Suprapubic skin (tissue), 4 donors: Measurements from ENCODE around the gene NHLRC4. TPM values are rescaled to one million over a fixed set of nuclear protein-coding genes. Genes with fewer than 3 reads are reported as not detected.

Experiments used
- DNase-seq, 2 donors: peaks; one replicate each; pipeline ENCODE4 v3.0.0-alpha.2; 2019; ENCODE audit warnings: low spot score in 2 of 2
- H3K27ac ChIP-seq: fragments of 200-600 bp; sonication (generic); one replicate; pipeline ENCODE4 v1.5.1; 2019
- H3K27me3 ChIP-seq: fragments of 200-600 bp; sonication (generic); one replicate; pipeline ENCODE4 v1.5.1; 2019
- H3K36me3 ChIP-seq: fragments of 200-600 bp; sonication (generic); one replicate; pipeline ENCODE4 v1.5.1; 2019
- H3K4me1 ChIP-seq: fragments of 200-600 bp; sonication (generic); one replicate; pipeline ENCODE4 v1.5.1; 2019
- H3K4me3 ChIP-seq: fragments of 200-600 bp; sonication (generic); one replicate; pipeline ENCODE4 v1.5.1; 2019; ENCODE audit warnings: mild to moderate bottlenecking
- H3K9me3 ChIP-seq: fragments of 200-600 bp; sonication (generic); one replicate; pipeline ENCODE4 v1.5.1; 2019
- EP300 ChIP-seq: sonication (generic); formaldehyde crosslinking; IDR thresholded peaks from one replicate; pipeline ENCODE4 v1.6.1; 2017; ENCODE audit warnings: antibody characterized with exemption
- POLR2A ChIP-seq, 2 donors: fragments of 450-650 bp; IDR thresholded peaks; one replicate each; pipeline ENCODE4 v1.6.1; 2017; ENCODE audit warnings: antibody characterized with exemption in 2 of 2, mild to moderate bottlenecking in 2 of 2, moderate library complexity in 2 of 2
- POLR2AphosphoS5 ChIP-seq, 3 donors: sonication (generic); formaldehyde crosslinking; IDR thresholded peaks; one replicate each; pipeline ENCODE4 v1.6.1; 2017; ENCODE audit warnings: antibody characterized with exemption in 3 of 3
- WGBS: methylation state at CpG from one replicate; pipeline ENCODE4 v1.1.5; 2018; 5-methylcytosine and 5-hydroxymethylcytosine counted together
- total RNA-seq, 4 donors: library from RNA; depleted of rRNA; stranded (reverse); fragments of >200 nt; gene quantifications; one replicate each; pipeline ENCODE4 v1.1.0, GENCODE V29; 2016
- TF ChIP-seq, protein P1 (sequence below), 2 donors: fragments of 200-600 bp in 1 of 2; fragments of 450-650 bp in 1 of 2; sonication (generic) in 1 of 2; IDR thresholded peaks; one replicate each; pipeline ENCODE4 v1.5.1; 2016 to 2019; ENCODE audit warnings: antibody characterized with exemption in 2 of 2, mild to moderate bottlenecking in 1 of 2, moderate library complexity in 1 of 2

Gene NHLRC4
- total RNA-seq, 4 donors from 2014 or later, result 0.29 to 0.79 (median 0.35) TPM

DNA sequence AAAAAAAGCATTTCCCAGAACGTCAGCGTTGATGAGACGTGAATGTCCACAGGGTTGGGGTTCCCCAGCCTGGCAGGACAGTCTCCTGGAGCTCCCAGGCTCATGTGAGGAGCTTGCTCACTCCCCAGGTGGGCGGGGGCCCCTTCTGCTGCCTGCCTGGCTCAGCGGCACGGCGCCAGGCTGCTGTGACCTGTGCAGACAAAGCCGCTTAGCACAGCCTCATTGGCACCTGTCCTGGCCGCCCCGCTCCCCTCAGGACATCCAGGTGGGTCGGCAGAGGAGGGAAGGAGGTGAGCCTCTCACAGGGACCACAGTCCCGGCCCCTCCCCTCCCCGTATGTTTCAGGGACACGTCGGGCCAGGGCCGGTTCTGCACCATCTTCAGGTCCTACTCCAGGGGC, 51.0 kb downstream of the NHLRC4 start:
- DNase-seq, result no peak
- Histone ChIP-seq H3K4me1 (peaks cover 42% of the 10 kb centered on the region), H3K27me3 (no peaks in the 10 kb centered on the region), H3K9me3 (no peaks in the 10 kb centered on the region), H3K4me3 (no peak overlapping the region), H3K27ac (peak overlapping the region; percentile 8), H3K36me3 (peaks cover 9% of the 10 kb centered on the region)
- TF ChIP-seq POLR2A (IDR thresholded peaks at IDR 0.05) (no peak), EP300 (no peak), POLR2AphosphoS5 (IDR thresholded peaks at IDR 0.05) (no peak)
- TF ChIP-seq, protein P1, sequence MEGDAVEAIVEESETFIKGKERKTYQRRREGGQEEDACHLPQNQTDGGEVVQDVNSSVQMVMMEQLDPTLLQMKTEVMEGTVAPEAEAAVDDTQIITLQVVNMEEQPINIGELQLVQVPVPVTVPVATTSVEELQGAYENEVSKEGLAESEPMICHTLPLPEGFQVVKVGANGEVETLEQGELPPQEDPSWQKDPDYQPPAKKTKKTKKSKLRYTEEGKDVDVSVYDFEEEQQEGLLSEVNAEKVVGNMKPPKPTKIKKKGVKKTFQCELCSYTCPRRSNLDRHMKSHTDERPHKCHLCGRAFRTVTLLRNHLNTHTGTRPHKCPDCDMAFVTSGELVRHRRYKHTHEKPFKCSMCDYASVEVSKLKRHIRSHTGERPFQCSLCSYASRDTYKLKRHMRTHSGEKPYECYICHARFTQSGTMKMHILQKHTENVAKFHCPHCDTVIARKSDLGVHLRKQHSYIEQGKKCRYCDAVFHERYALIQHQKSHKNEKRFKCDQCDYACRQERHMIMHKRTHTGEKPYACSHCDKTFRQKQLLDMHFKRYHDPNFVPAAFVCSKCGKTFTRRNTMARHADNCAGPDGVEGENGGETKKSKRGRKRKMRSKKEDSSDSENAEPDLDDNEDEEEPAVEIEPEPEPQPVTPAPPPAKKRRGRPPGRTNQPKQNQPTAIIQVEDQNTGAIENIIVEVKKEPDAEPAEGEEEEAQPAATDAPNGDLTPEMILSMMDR (IDR thresholded peaks at IDR 0.05), result no peak
- WGBS, result 75% methylated on average over 13 of the region's 16 CpGs

Other genes with a start within 250 kb of the NHLRC4 start
- 10 to 100 TPM; 34.3 to 38.4 (median 37.2) TPM for gene AXIN1, start 214.3 kb upstream of the NHLRC4 start, total RNA-seq
- gene MRPL28, start 196.5 kb upstream of the NHLRC4 start, total RNA-seq, result 10 to 100 TPM; 40.9 to 66.7 (median 52.7) TPM
- gene PGAP6, start 185.0 kb upstream of the NHLRC4 start, total RNA-seq, result 10 to 100 TPM; 12.6 to 19.3 (median 15.5) TPM
- gene NME4, start 169.8 kb upstream of the NHLRC4 start, total RNA-seq, result 10 to 100 TPM; 25.3 to 29.9 (median 27.7) TPM
- 10 to 100 TPM in 3 of 4 donors, 1 to 10 TPM in 1; 9.1 to 23.4 (median 12.3) TPM for gene DECR2, start 165.1 kb upstream of the NHLRC4 start, total RNA-seq
- 10 to 100 TPM; 20.7 to 62.5 (median 29.1) TPM for gene RAB11FIP3, start 141.4 kb upstream of the NHLRC4 start, total RNA-seq
- gene CAPN15, start 39.3 kb upstream of the NHLRC4 start, total RNA-seq, result 10 to 100 TPM; 59.9 to 86.4 (median 75.2) TPM
- gene PRR35, start 6.6 kb upstream of the NHLRC4 start, total RNA-seq, result not detected
- gene PIGQ, start 3.0 kb downstream of the NHLRC4 start, total RNA-seq, result 10 to 100 TPM; 36.9 to 54.6 (median 44.1) TPM
- 100 to 1,000 TPM in 3 of 4 donors, 10 to 100 TPM in 1; 77.8 to 116 (median 110) TPM for gene RAB40C, start 23.1 kb downstream of the NHLRC4 start, total RNA-seq
- gene WFIKKN1, start 64.0 kb downstream of the NHLRC4 start, total RNA-seq, result 10 to 100 TPM in 1 of 4 donors, 1 to 10 TPM in 3; 1.2 to 12.6 (median 4.6) TPM
- gene METTL26, start 69.3 kb downstream of the NHLRC4 start, total RNA-seq, result 100 to 1,000 TPM in 1 of 4 donors, 10 to 100 TPM in 3; 72.2 to 138 (median 84.7) TPM
- 10 to 100 TPM; 10.3 to 29.8 (median 24.2) TPM for gene MCRIP2, start 74.8 kb downstream of the NHLRC4 start, total RNA-seq
- 10 to 100 TPM; 18.3 to 63.0 (median 32.2) TPM for gene WDR90, start 82.4 kb downstream of the NHLRC4 start, total RNA-seq
- 100 to 1,000 TPM in 2 of 4 donors, 10 to 100 TPM in 2; 66.9 to 156 (median 96.8) TPM for gene RHOT2, start 101.1 kb downstream of the NHLRC4 start, total RNA-seq
- 1 to 10 TPM; 1.2 to 8.9 (median 3.9) TPM for gene RHBDL1, start 108.7 kb downstream of the NHLRC4 start, total RNA-seq
- 100 to 1,000 TPM; 116 to 143 (median 125) TPM for gene STUB1, start 113.4 kb downstream of the NHLRC4 start, total RNA-seq
- 10 to 100 TPM; 47.0 to 87.4 (median 60.5) TPM for gene JMJD8, start 117.3 kb downstream of the NHLRC4 start, total RNA-seq
- gene WDR24, start 123.4 kb downstream of the NHLRC4 start, total RNA-seq, result 10 to 100 TPM; 12.3 to 18.7 (median 15.1) TPM
- 10 to 100 TPM; 13.7 to 23.1 (median 17.9) TPM for gene FBXL16, start 138.8 kb downstream of the NHLRC4 start, total RNA-seq
- 10 to 100 TPM; 10.0 to 30.9 (median 15.8) TPM for gene METRN, start 148.1 kb downstream of the NHLRC4 start, total RNA-seq
- gene ANTKMT, start 154.1 kb downstream of the NHLRC4 start, total RNA-seq, result 10 to 100 TPM; 13.0 to 29.4 (median 23.8) TPM
- 1 to 10 TPM in 1 of 4 donors, under 1 TPM in 2, not detected in 1; 0.64 to 2.4 (median 0.83) TPM for gene CCDC78, start 159.4 kb downstream of the NHLRC4 start, total RNA-seq
- gene HAGHL, start 160.1 kb downstream of the NHLRC4 start, total RNA-seq, result 1 to 10 TPM; 3.2 to 7.1 (median 4.8) TPM
- 100 to 1,000 TPM in 1 of 4 donors, 10 to 100 TPM in 3; 35.2 to 110 (median 52.0) TPM for gene CIAO3, start 174.0 kb downstream of the NHLRC4 start, total RNA-seq
- 1 to 10 TPM in 1 of 4 donors, under 1 TPM in 2, not detected in 1; 0.31 to 7.3 (median 0.49) TPM for gene MSLN, start 193.7 kb downstream of the NHLRC4 start, total RNA-seq
- gene RPUSD1, start 221.4 kb downstream of the NHLRC4 start, total RNA-seq, result 10 to 100 TPM; 13.6 to 27.1 (median 21.8) TPM
- gene CHTF18, start 221.6 kb downstream of the NHLRC4 start, total RNA-seq, result 10 to 100 TPM; 12.6 to 22.3 (median 17.3) TPM
- gene GNG13, start 233.7 kb downstream of the NHLRC4 start, total RNA-seq, result not detected